HG02884 (cell line): Measurements from ENCODE around the gene SMARCA2.

Experiments used
- ATAC-seq: cut with Tn5 transposase; IDR thresholded peaks from one replicate; pipeline ENCODE4 v1.9.1; 2021; ENCODE audit warnings: mild to moderate bottlenecking, moderate library complexity; ENCODE audit not compliant: unreplicated experiment

The SMARCA2 gene

GRCh38 chr9:2199999-2200796 is 185.1 kb downstream of the SMARCA2 start:
- no peak for ATAC-seq

- no peak for ATAC-seq
Measured at GRCh38 chr9:2208465-2208864, 193.3 kb downstream of the SMARCA2 start.

- no peak for ATAC-seq
Measured at GRCh38 chr9:2208991-2209390, 193.8 kb downstream of the SMARCA2 start.

- ATAC-seq: no peak
Measured at GRCh38 chr9:2209400-2209799, 194.3 kb downstream of the SMARCA2 start.

- ATAC-seq: no peak
Measured at GRCh38 chr9:2210201-2210600, 195.1 kb downstream of the SMARCA2 start.

GRCh38 chr9:2213830-2214468 is 198.8 kb downstream of the SMARCA2 start:
- no peak for ATAC-seq

- no peak for ATAC-seq
Measured at GRCh38 chr9:2214707-2215106, 199.6 kb downstream of the SMARCA2 start.

- no peak for ATAC-seq
Measured at GRCh38 chr9:2215921-2216441, 200.8 kb downstream of the SMARCA2 start.

GRCh38 chr9:2216591-2216990 is 201.4 kb downstream of the SMARCA2 start:
- ATAC-seq: no peak

GRCh38 chr9:2217540-2217939 is 202.4 kb downstream of the SMARCA2 start:
- ATAC-seq: no peak

- ATAC-seq: no peak
Measured at GRCh38 chr9:2220036-2220435, 204.9 kb downstream of the SMARCA2 start.

- ATAC-seq: no peak
Measured at GRCh38 chr9:2227144-2227867, 212.2 kb downstream of the SMARCA2 start.

- ATAC-seq: no peak
Measured at GRCh38 chr9:2228132-2228531, 213.0 kb downstream of the SMARCA2 start.

- ATAC-seq: no peak
Measured at GRCh38 chr9:2228641-2229040, 213.5 kb downstream of the SMARCA2 start.

GRCh38 chr9:2229109-2229721 is 214.1 kb downstream of the SMARCA2 start:
- peak; percentile 70 for ATAC-seq

GRCh38 chr9:2230362-2230761 is 215.2 kb downstream of the SMARCA2 start:
- no peak for ATAC-seq

GRCh38 chr9:2231101-2231500 is 216.0 kb downstream of the SMARCA2 start:
- ATAC-seq: no peak

GRCh38 chr9:2231829-2232228 is 216.7 kb downstream of the SMARCA2 start:
- no peak for ATAC-seq

GRCh38 chr9:2233274-2233673 is 218.1 kb downstream of the SMARCA2 start:
- ATAC-seq: no peak

- ATAC-seq: no peak
Measured at GRCh38 chr9:2234371-2234893, 219.3 kb downstream of the SMARCA2 start.

- ATAC-seq: no peak
Measured at GRCh38 chr9:2235623-2236022, 220.5 kb downstream of the SMARCA2 start.
